WTC11 (cell line): ENCODE measurements around the gene CANX. TPM values are rescaled to one million over a fixed set of nuclear protein-coding genes. Genes with fewer than 3 reads are reported as not detected.

Experiments used
- ATAC-seq: fragments of 200-7000 bp; cut with Tn5 transposase; 2 replicates; pipeline ENCODE4 v1.10.0; 2021; ENCODE audit warnings: mild to moderate bottlenecking, moderate library complexity
- CTCF ChIA-PET: fragments of 300-600 bp; sonication (Branson Sonifier 250); formaldehyde crosslinking; loops from one replicate; lab custom pipeline; 2021; ENCODE audit warnings: antibody characterized with exemption; lab: Charles Lee
- POLR2A ChIA-PET: fragments of 350-600 bp; sonication (Branson Sonifier 250); formaldehyde crosslinking; loops from one replicate; lab custom pipeline; 2021; ENCODE audit warnings: antibody characterized with exemption; lab: Charles Lee
- DNase-seq: peaks from one replicate; pipeline ENCODE4 v3.0.0; 2021; ENCODE audit warnings: low spot score
- H3K27ac Mint-ChIP-seq: 2 replicates; pipeline ENCODE4 v1.8.0; 2021; ENCODE audit warnings: mixed read lengths
- H3K27me3 Mint-ChIP-seq: 2 replicates; pipeline ENCODE4 v1.8.0; 2021; ENCODE audit warnings: low read depth, mild to moderate bottlenecking, moderate library complexity, mixed read lengths
- H3K36me3 Mint-ChIP-seq: 2 replicates; pipeline ENCODE4 v1.8.0; 2021; ENCODE audit warnings: mixed read lengths
- H3K4me1 Mint-ChIP-seq: 2 replicates; pipeline ENCODE4 v1.8.0; 2022; ENCODE audit warnings: mixed read lengths
- H3K4me3 Mint-ChIP-seq: 2 replicates; pipeline ENCODE4 v1.8.0; 2021; ENCODE audit warnings: mild to moderate bottlenecking, moderate library complexity, mixed read lengths
- H3K9me3 Mint-ChIP-seq: 2 replicates; pipeline ENCODE4 v1.8.0; 2021; ENCODE audit warnings: mixed read lengths
- ATF1 ChIP-seq: sonication (generic); formaldehyde crosslinking; IDR thresholded peaks from 2 replicates; pipeline ENCODE4 v1.8.1; 2023; ENCODE audit warnings: mild to moderate bottlenecking, moderate library complexity, missing genetic modification reagents
- ATF6 ChIP-seq: sonication (generic); formaldehyde crosslinking; IDR thresholded peaks from 2 replicates; pipeline ENCODE4 v1.8.1; 2023; ENCODE audit warnings: mild to moderate bottlenecking, missing genetic modification reagents
- CBFB ChIP-seq: sonication (generic); formaldehyde crosslinking; IDR thresholded peaks from 2 replicates; pipeline ENCODE4 v1.8.1; 2022; ENCODE audit warnings: mild to moderate bottlenecking, low read depth, missing genetic modification reagents
- CREM ChIP-seq: sonication (generic); formaldehyde crosslinking; IDR thresholded peaks from 2 replicates; pipeline ENCODE4 v1.8.1; 2022; ENCODE audit warnings: mild to moderate bottlenecking, missing genetic modification reagents, moderate library complexity
- CTCF ChIP-seq: fragments of 200-600 bp; IDR thresholded peaks from 2 replicates; pipeline ENCODE4 v1.8.0; 2022; ENCODE audit warnings: antibody characterized with exemption
- GABPB1 ChIP-seq: sonication (generic); formaldehyde crosslinking; IDR thresholded peaks from 2 replicates; pipeline ENCODE4 v1.8.1; 2023; ENCODE audit warnings: mild to moderate bottlenecking, missing genetic modification reagents
- GTF2I ChIP-seq: fragments of 250-450 bp; sonication (Bioruptor Pico); conservative IDR thresholded peaks from 2 replicates; pipeline ENCODE4 v1.4.0; 2021; ENCODE audit warnings: mild to moderate bottlenecking
- MAX ChIP-seq: sonication (generic); formaldehyde crosslinking; IDR thresholded peaks from 2 replicates; pipeline ENCODE4 v1.8.0; 2022; ENCODE audit warnings: mild to moderate bottlenecking, missing genetic modification reagents
- NFYB ChIP-seq: sonication (generic); formaldehyde crosslinking; conservative IDR thresholded peaks from 2 replicates; pipeline ENCODE4 v1.8.0; 2022; ENCODE audit warnings: low read depth, missing genetic modification reagents
- NR1H2 ChIP-seq: sonication (generic); formaldehyde crosslinking; IDR thresholded peaks from 2 replicates; pipeline ENCODE4 v1.9.0; 2021; ENCODE audit warnings: mild to moderate bottlenecking, moderate library complexity, missing genetic modification reagents
- RELA ChIP-seq: sonication (generic); formaldehyde crosslinking; IDR thresholded peaks from 2 replicates; pipeline ENCODE4 v1.8.1; 2022; ENCODE audit warnings: missing genetic modification reagents, mild to moderate bottlenecking, borderline replicate concordance
- TP53 ChIP-seq: sonication (generic); formaldehyde crosslinking; IDR thresholded peaks from 2 replicates; pipeline ENCODE4 v1.8.1; 2023; ENCODE audit warnings: mild to moderate bottlenecking, missing genetic modification reagents
- ZNF423 ChIP-seq: fragments of 250-450 bp; sonication (Bioruptor Pico); IDR thresholded peaks from 2 replicates; pipeline ENCODE4 v2.1.2; 2022; ENCODE audit warnings: mild to moderate bottlenecking, moderate library complexity
- total RNA-seq: library from RNA; stranded (reverse); gene quantifications from 3 replicates; pipeline ENCODE4 v1.2.3, GENCODE V29; 2021
- TF ChIP-seq, protein P1 (sequence below): sonication (generic); formaldehyde crosslinking; IDR thresholded peaks from 2 replicates; pipeline ENCODE4 v1.8.1; 2022; ENCODE audit warnings: mild to moderate bottlenecking, missing genetic modification reagents, moderate library complexity, borderline replicate concordance
- TF ChIP-seq, protein P2 (sequence below): sonication (generic); formaldehyde crosslinking; IDR thresholded peaks from 2 replicates; pipeline ENCODE4 v1.8.1; 2022; ENCODE audit warnings: mild to moderate bottlenecking, moderate library complexity, missing genetic modification reagents

The CANX gene
- total RNA-seq, 1 experiment from 2014 or later: 611 TPM

DNA sequence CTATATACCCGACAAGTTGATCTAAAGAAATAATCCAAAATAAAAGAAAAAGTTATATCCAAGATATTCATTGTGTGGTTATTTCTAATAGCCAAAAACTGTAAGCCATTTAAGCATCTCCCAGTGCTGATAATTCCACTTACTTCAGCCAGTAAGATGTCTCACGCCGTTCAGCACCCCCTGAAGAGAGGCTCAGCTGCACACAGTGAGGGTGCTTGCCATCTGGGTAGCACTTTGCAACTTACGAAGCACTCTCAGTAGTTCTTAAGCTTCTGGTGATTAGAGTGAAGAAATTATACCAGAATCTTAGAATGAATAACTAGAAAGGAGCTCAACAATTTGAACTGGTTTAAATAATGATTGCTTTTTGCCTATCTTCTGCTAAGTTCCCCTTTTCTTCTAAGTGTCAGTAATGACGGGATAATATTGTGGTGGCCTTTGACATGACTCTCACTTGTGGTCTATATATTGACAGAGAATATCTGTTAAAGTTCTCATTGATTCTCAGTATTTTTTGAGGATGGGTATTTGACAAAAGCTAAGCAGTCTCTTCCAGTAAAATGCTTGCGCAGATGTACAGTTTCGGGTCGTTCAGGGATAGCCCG is 68.8 kb downstream of the CANX start (continued):
- TF ChIP-seq GTF2I (CRISPR knock-in tag): no peak

DNA sequence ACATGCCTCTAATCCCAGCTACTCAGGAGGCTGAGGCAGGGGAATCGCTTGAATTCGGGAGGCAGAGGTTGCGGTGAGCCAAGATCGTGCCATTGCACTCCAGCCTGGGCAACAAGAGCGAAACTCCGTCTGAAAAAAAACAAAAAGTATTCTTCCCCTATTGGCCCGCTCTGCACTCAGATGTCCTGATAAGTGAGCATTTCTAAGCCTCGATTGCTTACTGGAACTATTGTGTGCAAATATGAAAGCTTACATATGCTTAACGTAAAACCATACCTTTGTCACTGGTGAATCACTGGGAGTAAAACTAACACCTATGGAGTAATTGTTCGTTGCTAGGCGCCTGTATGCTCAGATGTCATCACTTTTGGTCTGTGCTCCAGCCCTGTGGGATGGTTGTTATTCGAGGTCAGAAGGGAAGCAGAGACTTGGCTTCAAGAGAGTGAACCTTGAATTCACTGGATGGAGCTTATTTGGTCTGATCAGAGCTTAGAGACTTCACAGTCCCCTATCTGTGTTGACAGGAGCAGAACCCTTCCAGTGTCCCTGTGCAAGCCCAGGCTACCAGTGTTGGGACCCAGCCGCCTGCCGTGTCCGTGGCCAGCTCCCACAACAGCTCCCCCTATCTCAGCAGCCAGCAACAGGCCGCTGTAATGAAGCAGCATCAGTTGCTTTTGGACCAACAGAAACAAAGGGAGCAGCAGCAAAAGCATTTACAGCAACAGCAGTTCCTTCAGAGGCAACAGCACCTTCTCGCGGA is 69.7 kb downstream of the CANX start:
- peak; percentile 54 for DNase-seq
- no peak for TF ChIP-seq ZNF423 (CRISPR knock-in tag)
- TF ChIP-seq GTF2I (CRISPR knock-in tag): no peak
- TF ChIP-seq CREM (CRISPR knock-in tag): no peak
- TF ChIP-seq, all 79 proteins: peak for 0
- CTCF ChIA-PET: interaction anchor here (0.7 to 1.6 kb wide), 10 partner anchors 8 to 97 kb away, joined by 3 to 7 read pairs (median 3); no protein-coding TSS in a partner anchor
- Mint-ChIP-seq H3K9me3 (no peaks in the 10 kb centered on the region), H3K27me3 (no peaks in the 10 kb centered on the region), H3K27ac (peak overlapping the region; percentile 70), H3K4me1 (peaks cover 7% of the 10 kb centered on the region), H3K36me3 (peaks cover 67% of the 10 kb centered on the region), H3K4me3 (no peak overlapping the region)
- POLR2A ChIA-PET: no interaction called here
- ATAC-seq: peak; percentile 87

- CTCF ChIA-PET: interaction anchor here (0.9 to 1.6 kb wide), 9 partner anchors 8 to 98 kb away, joined by 3 to 7 read pairs (median 3); no protein-coding TSS in a partner anchor
- no peak for TF ChIP-seq RELA (CRISPR knock-in tag)
- no peak for TF ChIP-seq NR1H2 (CRISPR knock-in tag)
- no peak for TF ChIP-seq TP53 (CRISPR knock-in tag)
- TF ChIP-seq CTCF: no peak
- no peak for TF ChIP-seq ATF1 (CRISPR knock-in tag)
- no peak for TF ChIP-seq ATF6 (CRISPR knock-in tag)
- TF ChIP-seq NFYB (CRISPR knock-in tag): no peak
- no peak for TF ChIP-seq ZNF423 (CRISPR knock-in tag)
- TF ChIP-seq GABPB1 (CRISPR knock-in tag): no peak
- TF ChIP-seq, protein P1, sequence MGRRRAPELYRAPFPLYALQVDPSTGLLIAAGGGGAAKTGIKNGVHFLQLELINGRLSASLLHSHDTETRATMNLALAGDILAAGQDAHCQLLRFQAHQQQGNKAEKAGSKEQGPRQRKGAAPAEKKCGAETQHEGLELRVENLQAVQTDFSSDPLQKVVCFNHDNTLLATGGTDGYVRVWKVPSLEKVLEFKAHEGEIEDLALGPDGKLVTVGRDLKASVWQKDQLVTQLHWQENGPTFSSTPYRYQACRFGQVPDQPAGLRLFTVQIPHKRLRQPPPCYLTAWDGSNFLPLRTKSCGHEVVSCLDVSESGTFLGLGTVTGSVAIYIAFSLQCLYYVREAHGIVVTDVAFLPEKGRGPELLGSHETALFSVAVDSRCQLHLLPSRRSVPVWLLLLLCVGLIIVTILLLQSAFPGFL: no peak
- no peak for TF ChIP-seq CBFB (CRISPR knock-in tag)
- TF ChIP-seq MAX (CRISPR knock-in tag): no peak
- TF ChIP-seq, protein P2, sequence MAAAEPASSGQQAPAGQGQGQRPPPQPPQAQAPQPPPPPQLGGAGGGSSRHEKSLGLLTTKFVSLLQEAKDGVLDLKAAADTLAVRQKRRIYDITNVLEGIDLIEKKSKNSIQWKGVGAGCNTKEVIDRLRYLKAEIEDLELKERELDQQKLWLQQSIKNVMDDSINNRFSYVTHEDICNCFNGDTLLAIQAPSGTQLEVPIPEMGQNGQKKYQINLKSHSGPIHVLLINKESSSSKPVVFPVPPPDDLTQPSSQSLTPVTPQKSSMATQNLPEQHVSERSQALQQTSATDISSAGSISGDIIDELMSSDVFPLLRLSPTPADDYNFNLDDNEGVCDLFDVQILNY (CRISPR knock-in tag): no peak
- Mint-ChIP-seq H3K9me3 (no peaks in the 10 kb centered on the region), H3K36me3 (peaks cover 72% of the 10 kb centered on the region), H3K4me1 (no peaks in the 10 kb centered on the region), H3K27me3 (no peaks in the 10 kb centered on the region), H3K4me3 (no peak overlapping the region), H3K27ac (peak overlapping the region; percentile 9; the same call in 1 of the 2 replicates)
- POLR2A ChIA-PET: no interaction called here
- no peak for ATAC-seq
- DNase-seq: no peak
Measured at GRCh38 chr5:179769271-179769670, 70.5 kb downstream of the CANX start.
